Measurements from ENCODE around the gene TUFM.

TUFM gene

DNA sequence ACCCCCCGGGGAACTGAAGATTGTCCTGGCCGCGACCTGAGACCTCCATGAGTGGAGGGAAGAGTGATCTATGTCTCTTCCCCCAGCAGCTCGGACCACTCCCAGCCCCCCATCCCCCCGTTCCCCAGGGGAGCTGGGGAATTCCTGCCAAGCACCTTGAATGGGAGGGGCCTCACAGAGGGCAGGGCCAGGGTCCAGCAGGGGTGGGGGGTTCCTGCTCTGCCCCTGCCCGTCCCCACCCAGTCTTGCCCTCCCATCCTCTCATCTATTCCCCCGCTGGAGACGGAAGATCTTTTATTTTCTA, 9.4 kb downstream of the TUFM start:
- TF ChIP-seq, protein P1, sequence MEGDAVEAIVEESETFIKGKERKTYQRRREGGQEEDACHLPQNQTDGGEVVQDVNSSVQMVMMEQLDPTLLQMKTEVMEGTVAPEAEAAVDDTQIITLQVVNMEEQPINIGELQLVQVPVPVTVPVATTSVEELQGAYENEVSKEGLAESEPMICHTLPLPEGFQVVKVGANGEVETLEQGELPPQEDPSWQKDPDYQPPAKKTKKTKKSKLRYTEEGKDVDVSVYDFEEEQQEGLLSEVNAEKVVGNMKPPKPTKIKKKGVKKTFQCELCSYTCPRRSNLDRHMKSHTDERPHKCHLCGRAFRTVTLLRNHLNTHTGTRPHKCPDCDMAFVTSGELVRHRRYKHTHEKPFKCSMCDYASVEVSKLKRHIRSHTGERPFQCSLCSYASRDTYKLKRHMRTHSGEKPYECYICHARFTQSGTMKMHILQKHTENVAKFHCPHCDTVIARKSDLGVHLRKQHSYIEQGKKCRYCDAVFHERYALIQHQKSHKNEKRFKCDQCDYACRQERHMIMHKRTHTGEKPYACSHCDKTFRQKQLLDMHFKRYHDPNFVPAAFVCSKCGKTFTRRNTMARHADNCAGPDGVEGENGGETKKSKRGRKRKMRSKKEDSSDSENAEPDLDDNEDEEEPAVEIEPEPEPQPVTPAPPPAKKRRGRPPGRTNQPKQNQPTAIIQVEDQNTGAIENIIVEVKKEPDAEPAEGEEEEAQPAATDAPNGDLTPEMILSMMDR (IDR thresholded peaks at IDR 0.05; ENCODE audit: low read depth, low read length), result no peak
- no peak overlapping the region for H3K4me3 ChIP-seq (ENCODE audit: low read depth, low read length)

DNA sequence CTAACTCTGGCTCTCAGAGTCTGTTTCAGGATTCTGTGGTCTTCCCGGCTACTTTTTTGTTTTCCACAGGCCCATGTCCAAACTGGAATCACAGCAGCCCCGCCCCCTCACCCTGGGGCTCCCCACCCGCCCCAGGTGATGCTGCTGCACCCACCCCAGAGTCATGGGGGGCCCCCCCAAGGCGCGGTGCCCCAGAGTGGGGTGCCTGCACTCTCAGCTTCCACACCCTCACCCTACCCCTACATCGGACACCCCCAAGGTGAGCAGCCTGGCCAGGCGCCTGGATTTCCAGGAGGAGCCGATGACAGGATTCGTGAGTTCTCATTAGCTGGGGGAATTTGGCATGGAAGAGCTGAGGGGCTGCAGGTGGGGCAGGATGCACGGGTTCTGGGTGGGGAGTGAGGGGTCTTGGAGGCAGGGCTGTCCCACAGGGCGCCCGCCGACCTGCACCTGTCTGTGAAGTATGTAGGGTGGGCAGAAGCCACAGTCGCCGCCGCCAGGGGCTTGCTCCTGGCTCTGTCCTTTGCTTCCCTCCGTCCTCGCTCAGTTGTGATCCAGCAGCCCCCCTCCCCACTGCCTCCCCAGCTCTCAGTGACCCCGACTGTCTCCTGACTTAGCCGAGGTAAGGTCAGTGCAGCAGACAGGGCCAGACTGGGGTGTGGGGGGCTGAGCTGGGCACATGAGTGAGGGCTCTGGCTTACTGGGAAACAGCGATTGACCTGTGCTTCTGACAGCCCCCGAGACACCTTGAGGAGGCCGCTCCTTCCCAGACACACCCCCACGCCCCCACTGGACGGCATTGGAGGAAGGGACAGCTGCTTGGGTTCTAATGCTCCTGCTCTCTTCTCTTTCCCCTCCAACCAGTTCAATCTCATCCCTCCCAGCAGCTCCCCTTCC, 10.0 kb downstream of the TUFM start:
- H3K4me3 ChIP-seq (ENCODE audit: low read depth, low read length), result no peak overlapping the region
- TF ChIP-seq, protein P1 (IDR thresholded peaks at IDR 0.05; ENCODE audit: low read depth, low read length), result no peak

DNA sequence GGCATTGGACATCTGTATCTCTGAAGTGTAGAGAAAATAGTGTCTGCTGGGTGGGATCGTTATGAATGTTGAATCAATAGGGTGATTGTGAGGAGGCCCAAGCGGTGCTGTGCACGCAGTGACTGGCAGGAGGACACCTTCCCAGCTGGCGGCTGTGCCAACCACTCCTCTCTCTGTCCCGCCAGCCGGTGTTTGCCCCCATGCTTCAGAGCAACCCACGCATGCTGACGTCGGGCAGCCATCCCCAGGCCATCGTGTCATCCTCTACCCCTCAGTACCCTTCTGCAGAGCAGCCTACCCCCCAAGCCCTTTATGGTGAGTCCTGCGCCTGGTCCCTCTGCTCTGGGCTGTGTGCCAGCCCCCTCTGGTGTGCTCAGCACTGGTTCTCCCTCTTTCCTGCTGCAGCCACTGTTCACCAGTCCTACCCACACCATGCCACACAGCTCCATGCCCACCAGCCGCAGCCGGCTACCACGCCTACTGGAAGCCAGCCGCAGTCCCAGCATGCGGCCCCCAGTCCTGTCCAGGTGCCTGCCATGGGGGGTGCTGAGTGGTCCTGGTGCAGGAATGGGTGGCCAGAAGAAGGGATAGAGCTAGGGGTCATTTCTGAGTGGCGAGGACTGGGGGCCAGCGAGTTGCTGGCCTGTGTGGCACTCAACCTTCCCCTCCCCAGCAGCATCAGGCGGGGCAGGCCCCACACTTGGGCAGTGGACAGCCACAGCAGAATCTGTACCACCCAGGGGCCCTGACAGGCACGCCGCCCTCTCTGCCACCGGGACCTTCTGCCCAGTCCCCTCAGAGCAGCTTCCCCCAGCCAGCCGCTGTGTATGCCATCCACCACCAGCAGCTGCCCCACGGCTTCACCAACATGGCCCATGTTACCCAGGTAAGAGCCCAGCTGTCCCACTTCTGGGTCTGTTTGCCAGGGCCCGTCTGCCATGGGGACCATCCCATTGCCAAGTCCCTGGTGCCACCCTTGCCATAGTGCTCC, 11.0 kb downstream of the TUFM start:
- no peak overlapping the region for H3K4me3 ChIP-seq (ENCODE audit: low read depth, low read length)
- TF ChIP-seq, protein P1 (IDR thresholded peaks at IDR 0.05; ENCODE audit: low read depth, low read length), result no peak

DNA sequence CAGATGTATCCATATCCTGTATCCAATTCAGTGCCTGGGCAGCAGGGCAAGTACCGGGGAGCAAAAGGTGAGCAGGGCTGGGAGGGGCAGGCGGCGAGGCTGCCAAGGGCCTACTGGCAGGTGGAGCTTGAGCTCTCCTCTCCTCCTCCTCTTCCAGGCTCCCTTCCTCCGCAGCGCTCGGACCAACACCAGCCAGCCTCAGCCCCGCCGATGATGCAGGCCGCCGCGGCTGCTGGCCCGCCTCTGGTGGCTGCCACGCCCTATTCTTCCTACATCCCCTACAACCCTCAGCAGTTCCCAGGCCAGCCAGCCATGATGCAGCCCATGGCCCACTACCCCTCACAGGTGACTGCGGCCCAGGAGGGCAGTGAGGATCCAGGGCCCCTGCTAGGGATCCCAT, 11.8 kb downstream of the TUFM start:
- TF ChIP-seq, protein P1 (IDR thresholded peaks at IDR 0.05; ENCODE audit: low read depth, low read length), result no peak

DNA sequence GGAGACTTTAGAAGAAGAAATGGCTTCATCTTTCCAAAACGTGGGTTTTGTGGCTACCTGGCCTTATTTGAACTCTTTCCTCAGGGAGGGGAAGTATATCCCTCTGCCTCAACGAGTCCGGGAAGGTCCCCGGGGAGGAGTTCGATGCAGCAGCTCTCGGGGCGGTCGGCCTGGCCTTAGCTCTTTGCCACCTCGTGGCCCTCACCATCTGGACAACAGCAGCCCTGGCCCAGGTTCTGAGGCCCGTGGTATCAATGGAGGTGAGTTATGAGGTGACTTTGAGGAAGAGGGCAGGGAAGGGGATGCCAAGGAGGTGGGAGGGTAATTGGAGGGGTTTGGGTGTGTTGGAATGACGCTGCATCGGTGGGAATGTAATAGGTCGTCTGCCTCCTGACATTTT, 15.6 kb downstream of the TUFM start:
- TF ChIP-seq, protein P1 (IDR thresholded peaks at IDR 0.05; ENCODE audit: low read depth, low read length), result no peak
- H3K4me3 ChIP-seq (ENCODE audit: low read depth, low read length), result no peak overlapping the region

More for the DNA sequence above, 11.8 kb downstream of the TUFM start:
- H3K4me3 ChIP-seq (ENCODE audit: low read depth, low read length), result no peak overlapping the region

DNA sequence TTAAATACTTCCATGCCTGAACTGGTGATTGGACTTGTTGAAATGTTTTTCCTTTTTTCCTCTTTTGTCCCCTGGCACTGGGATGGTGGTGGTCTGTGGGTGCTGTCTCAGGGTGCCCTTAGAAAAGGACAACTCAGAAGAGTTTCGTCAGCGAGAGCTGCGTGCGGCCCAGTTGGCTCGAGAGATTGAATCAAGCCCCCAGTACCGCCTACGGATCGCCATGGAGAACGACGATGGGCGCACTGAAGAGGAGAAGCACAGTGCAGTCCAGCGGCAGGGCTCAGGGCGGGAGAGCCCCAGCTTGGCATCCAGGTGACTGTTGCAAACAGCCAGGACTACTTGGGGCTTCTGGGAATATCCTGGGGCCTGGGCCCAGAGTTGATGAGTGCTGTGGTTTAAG, 16.4 kb downstream of the TUFM start:
- no peak overlapping the region for H3K4me3 ChIP-seq (ENCODE audit: low read depth, low read length)
- TF ChIP-seq, protein P1 (IDR thresholded peaks at IDR 0.05; ENCODE audit: low read depth, low read length), result no peak
